GM23248 (cell line): Measurements from ENCODE around the gene FREY1.

Experiments used
- EZH2 ChIP-seq: fragments of 200-600 bp; sonication (generic); IDR thresholded peaks from 2 replicates; pipeline ENCODE4 v1.6.1; 2018; ENCODE audit warnings: antibody characterized with exemption, mild to moderate bottlenecking; ENCODE audit not compliant: insufficient read depth, poor library complexity, severe bottlenecking
- EZH2phosphoT487 ChIP-seq: fragments of 200-600 bp; sonication (generic); IDR thresholded peaks from 2 replicates; pipeline ENCODE4 v1.6.1; 2018; ENCODE audit warnings: antibody characterized with exemption, moderate library complexity, mild to moderate bottlenecking, low read depth; ENCODE audit not compliant: insufficient read depth

DNA sequence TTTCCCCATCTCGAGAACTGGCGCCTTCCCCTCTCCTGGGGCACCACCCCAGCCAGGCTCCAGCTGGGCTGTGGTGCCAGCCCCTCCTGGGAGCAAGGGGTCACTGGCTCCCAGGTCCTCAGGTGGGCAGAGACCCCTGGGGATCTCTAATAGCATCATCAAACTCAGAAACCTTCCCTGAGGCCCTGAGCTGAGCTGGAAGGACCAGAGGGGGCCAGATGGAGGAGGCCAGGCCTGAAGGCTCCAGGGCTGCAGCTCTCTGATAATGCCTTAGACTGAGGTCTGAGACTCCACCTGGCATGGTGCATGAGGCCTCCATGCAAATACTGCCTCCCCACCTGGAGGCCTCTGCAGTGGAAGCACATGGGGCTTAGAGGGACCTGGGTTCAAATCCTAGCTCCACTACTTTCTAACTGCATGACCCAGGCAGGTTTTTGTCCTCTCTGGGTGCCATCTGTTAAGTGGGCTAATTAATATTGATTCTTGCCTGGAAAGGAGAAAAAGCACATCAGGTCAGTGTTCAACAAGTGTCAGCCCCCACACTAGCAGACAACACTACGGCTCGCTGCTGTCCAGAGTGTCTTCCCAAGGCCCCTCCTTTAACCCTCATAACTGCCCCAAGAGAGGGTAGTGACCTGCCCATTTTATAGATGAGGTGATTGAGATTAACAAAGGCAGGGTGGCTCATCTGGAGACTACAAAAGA is 20.1 kb downstream of the FREY1 start:
- TF ChIP-seq EZH2phosphoT487 (no peak), EZH2 (no peak)
